SK-N-MC (cell line): ENCODE results near the gene ZNF692.

Experiments
- EZH2 ChIP-seq: fragments of 200-600 bp; sonication (generic); IDR thresholded peaks from one replicate; pipeline ENCODE4 v1.6.1; 2017; ENCODE audit warnings: antibody characterized with exemption
- FOXP2 ChIP-seq: optimal IDR thresholded peaks from 2 replicates; pipeline ENCODE3; 2011; ENCODE audit warnings: mild to moderate bottlenecking, moderate library complexity; ENCODE audit not compliant: insufficient read depth; ENCODE audit errors: extremely low read length, control extremely low read depth
- POLR2AphosphoS5 ChIP-seq: IDR thresholded peaks from 2 replicates; pipeline ENCODE4 v1.6.1; 2012; ENCODE audit warnings: mild to moderate bottlenecking, low read depth, low read length, borderline replicate concordance

- no peak for TF ChIP-seq POLR2AphosphoS5
- no peak for TF ChIP-seq EZH2
- no peak for TF ChIP-seq FOXP2
Measured at GRCh38 chr1:248890549-248891498, 31.9 kb upstream of the ZNF692 start.
